ENCODE results near the gene RERG. TPM values are rescaled to one million over a fixed set of nuclear protein-coding genes. Genes with fewer than 3 reads are reported as not detected.

The RERG gene
- total RNA-seq, 1 donor from 2014 or later = not detected

- no peak for DNase-seq (ENCODE audit: low read depth in 2 of 2)
Observed at GRCh38 chr12:15188127-15188526, 33.1 kb downstream of the RERG start.

- no peak for DNase-seq (ENCODE audit: low read depth in 2 of 2)
Observed at GRCh38 chr12:15186597-15186996, 34.6 kb downstream of the RERG start.

- DNase-seq (ENCODE audit: low read depth in 2 of 2) = no peak
Observed at GRCh38 chr12:15184484-15184883, 36.7 kb downstream of the RERG start.

GRCh38 chr12:15183821-15184220 lies 37.4 kb downstream of the RERG start:
- no peak for DNase-seq (ENCODE audit: low read depth in 2 of 2)

GRCh38 chr12:15181017-15181683 lies 40.1 kb downstream of the RERG start:
- DNase-seq (ENCODE audit: low read depth in 2 of 2) = no peak

- no peak for DNase-seq (ENCODE audit: low read depth in 2 of 2)
Observed at GRCh38 chr12:15180325-15180724, 40.9 kb downstream of the RERG start.

- no peak for DNase-seq (ENCODE audit: low read depth in 2 of 2)
Observed at GRCh38 chr12:15179672-15180071, 41.5 kb downstream of the RERG start.

GRCh38 chr12:15173142-15173541 lies 48.1 kb downstream of the RERG start:
- no peak for DNase-seq (ENCODE audit: low read depth in 2 of 2)

- no peak for DNase-seq (ENCODE audit: low read depth in 2 of 2)
Observed at GRCh38 chr12:15172060-15172822, 49.0 kb downstream of the RERG start.

- DNase-seq (ENCODE audit: low read depth in 2 of 2) = no peak
Observed at GRCh38 chr12:15171012-15171655, 50.1 kb downstream of the RERG start.

- no peak for DNase-seq (ENCODE audit: low read depth in 2 of 2)
Observed at GRCh38 chr12:15168026-15168678, 53.1 kb downstream of the RERG start.

- DNase-seq (ENCODE audit: low read depth in 2 of 2) = no peak
Observed at GRCh38 chr12:15165012-15165659, 56.1 kb downstream of the RERG start.

- no peak for DNase-seq (ENCODE audit: low read depth in 2 of 2)
Observed at GRCh38 chr12:15163030-15163976, 57.9 kb downstream of the RERG start.

- no peak for DNase-seq (ENCODE audit: low read depth in 2 of 2)
Observed at GRCh38 chr12:15158083-15158482, 63.1 kb downstream of the RERG start.

GRCh38 chr12:15157269-15157671 lies 63.9 kb downstream of the RERG start:
- DNase-seq (ENCODE audit: low read depth in 2 of 2) = no peak

- no peak for DNase-seq (ENCODE audit: low read depth in 2 of 2)
Observed at GRCh38 chr12:15155271-15155670, 65.9 kb downstream of the RERG start.

- DNase-seq (ENCODE audit: low read depth in 2 of 2) = no peak
Observed at GRCh38 chr12:15154103-15154502, 67.1 kb downstream of the RERG start.

- DNase-seq (ENCODE audit: low read depth in 2 of 2) = peak in 1 of 2 donors; percentile 49
Observed at GRCh38 chr12:15152868-15153267, 68.3 kb downstream of the RERG start.

- DNase-seq (ENCODE audit: low read depth in 2 of 2) = peak in 1 of 2 donors; percentile 7
Observed at GRCh38 chr12:15152456-15152855, 68.8 kb downstream of the RERG start.
